NCI-H1417 treated with DMSO at 0.1 percent for 48 hours (cell line): ENCODE results near the gene DGLUCY.
"Not testable (repeated sequence)": the region's sequence is repeated elsewhere in the genome, so short reads cannot be mapped to it uniquely, and the experiment has no call there.

ENCODE experiments used
- DNase-seq: peaks from one replicate; lab custom pipeline; 2025; lab: John Stamatoyannopoulos, UW

The DGLUCY gene

DNA sequence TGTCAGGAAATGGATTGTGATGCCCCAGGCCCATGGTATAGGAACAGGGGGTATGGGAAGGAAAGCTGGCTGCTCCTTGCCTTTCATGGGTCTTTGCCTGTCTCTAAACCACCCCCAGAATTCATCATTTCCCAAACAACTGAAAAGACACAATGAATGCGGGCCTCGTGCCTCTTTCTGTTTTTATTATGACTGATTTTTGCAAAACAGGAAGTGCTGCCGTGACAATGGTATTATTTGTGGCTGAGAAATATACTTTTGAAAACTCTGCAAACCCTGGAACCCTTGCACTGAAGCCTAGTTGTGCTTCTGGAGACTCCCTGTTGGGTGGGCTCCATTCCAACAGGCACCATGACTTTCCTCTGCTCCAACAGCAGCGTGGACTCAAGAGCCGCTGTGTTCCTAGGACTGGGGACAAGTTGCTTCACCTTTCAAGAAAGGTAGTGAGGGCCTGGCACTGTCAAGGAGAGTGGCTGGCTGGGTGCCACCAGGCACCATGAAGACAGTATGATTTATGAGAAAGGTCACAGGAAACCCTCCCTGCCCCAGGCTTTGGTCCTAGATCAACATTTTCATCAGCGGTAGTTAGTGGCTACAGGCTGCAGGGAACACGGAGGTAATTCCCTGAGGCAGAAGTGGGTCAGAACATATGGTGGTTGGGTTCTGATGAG, 4.8 kb upstream of the DGLUCY start:
- no peak for DNase-seq

DNA sequence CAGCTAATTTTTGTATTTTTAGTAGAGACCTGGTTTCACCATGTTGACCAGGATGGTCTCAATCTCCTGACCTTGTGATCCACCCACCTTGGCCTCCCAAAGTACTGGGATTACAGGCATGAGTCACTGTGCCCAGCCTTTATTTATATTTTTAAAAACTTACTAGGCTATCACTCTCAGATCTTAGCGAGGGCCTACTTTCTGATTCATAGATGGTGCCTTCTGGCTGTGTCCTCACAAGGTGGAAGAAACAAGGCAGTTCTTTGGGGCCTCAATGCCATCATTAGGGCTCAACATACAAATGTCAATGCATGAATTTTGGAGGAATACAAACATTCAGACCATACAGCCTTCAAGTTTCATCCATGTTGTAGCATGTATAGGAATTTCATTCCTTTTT, 2.4 kb upstream of the DGLUCY start:
- no peak for DNase-seq

DNA sequence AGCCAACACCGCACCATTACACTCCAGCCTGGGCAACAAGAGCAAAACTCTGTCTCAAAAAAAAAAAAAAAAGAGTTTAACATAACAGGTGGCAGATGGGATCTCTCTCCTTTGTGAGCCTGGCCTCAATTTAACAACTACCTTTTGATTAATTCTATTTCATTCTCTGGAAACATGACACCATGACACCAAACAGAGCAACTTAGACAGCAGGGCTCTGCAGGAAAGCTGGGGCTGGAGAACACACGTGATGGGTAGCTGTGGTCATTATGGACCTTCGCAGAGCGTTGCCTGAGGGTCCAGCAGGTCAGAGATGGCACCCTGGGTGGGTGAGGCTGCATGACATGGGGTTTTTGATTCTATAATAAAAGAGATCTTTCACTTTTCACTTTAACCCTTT, 1.7 kb upstream of the DGLUCY start:
- DNase-seq: no peak

DNA sequence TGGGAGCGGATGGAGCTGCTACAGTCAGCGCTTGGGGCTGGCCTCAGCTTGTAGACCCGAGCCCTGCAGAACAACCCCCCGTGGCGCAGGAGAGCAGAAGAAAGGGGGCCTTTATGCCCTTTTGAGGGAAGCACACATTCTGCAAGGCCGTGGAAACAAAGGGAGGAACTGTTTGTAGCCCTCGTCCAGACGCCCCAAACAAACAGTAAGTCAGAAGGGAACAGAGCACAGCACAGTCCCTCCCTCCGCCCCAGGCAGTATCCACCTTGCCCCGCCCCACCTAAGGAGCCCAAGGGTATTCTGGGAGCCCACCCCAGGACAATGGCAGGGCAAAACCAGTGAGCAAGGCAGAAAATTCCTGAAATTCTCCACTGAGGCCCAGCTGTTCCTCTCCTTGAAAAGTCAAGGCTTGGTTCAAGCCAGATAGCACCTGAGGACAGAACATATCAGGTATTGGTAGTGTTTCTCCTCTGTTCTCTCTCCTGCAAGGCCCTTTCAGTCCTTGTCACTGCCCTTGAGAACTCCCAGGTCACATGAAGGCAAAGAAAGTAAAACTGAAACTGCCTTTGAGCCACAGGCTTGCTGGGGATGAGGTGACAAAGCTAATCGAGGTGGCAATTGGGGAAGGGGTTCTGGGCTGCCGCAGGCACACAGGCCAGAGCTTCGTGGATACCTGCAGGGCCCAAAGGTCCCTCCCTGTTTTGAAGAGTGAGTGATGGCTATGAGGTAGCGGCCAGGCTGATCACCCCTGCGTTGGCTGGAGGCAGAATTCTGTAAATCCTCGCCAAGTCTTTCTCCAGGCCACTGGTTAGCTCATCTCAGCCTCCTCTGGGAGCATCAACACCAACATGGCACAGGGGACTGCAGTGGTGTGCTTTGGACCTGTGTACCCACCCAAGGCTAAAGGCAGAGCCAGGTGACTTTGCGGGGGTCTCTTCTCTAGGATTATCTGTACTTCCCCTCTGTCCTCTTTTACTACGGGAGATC, 499 bp downstream of the DGLUCY start:
- no peak for DNase-seq

DNA sequence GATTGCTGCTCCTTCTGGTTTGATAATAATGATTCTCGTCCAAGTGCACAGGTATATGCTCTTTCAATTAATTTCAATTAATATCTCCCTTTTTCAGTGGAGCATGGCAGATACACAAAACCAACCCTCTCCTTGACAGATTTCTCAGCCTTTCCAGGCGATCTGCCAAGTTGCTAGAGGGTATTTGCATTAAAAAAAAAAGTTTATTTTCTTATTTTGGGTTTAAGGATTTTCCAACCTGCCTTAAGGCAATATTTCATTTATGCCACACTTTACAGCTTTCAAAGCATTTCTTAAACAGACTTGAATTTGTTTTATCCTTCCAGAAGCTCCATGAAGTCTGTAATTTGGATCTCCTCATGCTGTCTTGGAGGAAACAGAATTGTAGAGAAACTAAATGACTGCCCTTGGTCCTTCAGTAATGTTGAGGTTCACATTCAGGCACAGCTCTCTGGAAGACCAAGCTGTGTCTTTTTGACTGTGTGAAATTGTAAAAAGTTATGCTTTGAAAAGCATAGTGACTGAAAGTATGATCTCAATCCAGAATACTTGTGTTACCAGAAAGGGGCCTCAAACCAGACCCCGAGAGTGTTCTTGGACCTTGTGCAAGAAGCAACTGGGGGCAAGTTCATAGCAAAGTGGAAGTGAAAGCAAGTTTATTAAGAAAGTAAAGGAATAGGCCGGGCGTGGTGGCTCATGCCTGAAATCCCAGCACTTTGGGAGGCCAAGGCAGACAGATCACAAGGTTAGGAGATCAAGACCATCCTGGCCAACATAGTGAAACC, 2.3 kb downstream of the DGLUCY start:
- no peak for DNase-seq

DNA sequence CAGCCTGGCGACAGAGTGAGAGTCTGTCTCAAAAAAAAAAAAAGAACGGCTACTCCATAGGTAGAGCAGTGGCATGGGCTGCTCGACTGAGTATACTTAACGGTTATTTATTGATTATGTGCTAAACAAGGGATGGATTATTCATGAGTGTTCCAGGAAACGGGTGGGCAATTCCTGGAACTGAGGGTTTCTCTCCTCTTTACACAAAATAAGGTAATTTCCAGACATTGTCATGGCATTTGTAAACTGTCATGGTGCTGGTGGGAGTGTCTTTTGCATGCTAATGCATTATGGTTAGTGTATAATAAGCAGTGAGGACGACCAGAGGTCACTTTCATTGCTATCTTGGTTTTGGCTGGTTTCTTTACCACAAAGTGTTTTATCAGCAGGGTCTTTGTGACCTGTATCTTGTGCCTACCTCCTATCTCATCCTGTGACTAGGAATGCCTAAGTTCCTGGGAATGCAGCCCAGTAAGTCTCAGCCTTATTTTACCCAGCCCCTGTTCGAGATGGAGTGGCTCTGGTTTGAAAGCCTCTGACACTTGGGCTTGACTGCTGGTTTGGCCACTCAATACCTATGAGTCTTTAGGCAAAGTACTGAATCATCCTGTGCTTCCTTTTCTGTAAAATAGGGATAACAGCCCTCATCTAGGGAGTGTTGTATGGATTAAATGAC, 3.2 kb downstream of the DGLUCY start:
- DNase-seq: no peak

DNA sequence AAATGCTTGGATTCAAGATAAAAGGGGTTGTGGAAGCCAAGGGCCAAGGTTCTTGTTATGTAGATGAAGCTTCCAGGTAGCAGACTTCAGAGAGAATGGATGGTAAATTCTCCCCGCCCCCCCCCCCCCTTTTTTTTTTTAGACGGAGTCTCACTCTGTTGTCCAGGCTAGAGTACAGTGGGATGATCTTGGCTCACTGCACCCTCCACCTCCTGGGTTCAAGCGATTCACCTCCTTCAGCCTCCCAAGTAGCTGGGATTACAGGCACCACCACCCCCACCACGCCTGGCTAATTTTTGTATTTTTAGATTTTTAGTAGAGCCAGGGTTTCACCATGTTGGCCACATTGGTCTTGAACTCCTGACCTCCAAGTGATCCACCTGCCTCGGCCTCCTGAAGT, 4.1 kb downstream of the DGLUCY start:
- no peak for DNase-seq

DNA sequence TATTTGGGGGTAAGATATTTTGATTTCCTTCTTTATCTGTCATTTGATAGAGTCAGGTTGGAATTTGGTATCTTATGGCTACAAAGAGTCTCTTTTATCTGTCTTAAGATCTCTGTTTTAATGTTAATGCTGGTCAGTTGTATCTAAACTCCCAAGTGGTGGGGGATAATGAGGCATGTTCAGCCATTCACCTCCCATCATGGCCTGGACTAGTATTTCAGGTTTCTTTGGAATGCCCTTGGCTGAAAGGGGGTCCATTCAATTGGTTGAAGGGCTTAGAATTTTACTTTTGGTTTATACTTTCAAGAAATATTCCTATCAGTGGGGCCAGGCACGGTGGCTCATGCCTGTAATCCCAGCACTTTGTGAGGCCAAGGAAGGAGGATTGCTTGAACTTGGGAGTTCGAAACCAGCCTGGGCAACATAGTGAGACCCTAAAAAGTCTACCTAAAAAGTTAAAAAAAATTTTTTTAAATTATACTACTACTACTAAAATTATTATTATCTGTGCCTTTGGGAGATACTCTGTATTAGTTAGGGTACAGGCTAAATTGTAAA, 4.7 kb downstream of the DGLUCY start:
- no peak for DNase-seq

DNA sequence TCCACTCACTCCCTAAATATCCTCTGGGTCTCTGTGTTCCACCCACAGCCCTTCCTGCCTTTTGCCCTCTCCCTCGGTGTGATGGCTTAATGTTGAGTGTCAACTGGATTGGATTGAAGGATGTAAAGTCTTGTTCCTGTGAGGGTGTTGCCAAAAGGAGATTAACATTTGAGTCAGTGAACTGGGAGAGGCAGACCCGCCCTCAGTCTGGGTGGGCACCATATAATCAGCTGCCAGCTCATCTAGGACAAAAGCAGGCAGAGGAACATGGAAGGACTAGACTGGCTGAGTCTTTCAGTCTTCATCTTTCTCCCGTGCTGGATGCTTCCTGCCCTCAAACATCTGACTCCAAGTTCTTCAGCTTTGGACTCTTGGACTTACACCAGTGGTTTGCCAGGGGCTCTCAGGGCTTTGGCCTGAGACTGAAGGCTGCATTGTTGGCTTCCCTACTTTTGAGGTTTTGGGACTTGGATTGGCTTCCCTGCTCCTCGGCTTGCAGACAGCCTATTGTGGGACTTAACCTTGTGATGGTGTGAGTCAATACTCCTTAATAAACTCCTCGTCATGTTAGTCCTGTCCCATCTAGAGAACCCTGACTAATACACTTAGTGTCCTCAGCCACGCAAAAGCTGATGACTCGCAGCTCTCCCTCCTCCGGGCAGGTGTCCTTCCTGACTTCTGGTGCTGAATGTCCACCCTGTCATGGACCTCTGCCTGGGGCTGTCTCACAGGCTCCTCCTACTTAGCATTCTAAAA, 5.9 kb downstream of the DGLUCY start:
- no peak for DNase-seq

DNA sequence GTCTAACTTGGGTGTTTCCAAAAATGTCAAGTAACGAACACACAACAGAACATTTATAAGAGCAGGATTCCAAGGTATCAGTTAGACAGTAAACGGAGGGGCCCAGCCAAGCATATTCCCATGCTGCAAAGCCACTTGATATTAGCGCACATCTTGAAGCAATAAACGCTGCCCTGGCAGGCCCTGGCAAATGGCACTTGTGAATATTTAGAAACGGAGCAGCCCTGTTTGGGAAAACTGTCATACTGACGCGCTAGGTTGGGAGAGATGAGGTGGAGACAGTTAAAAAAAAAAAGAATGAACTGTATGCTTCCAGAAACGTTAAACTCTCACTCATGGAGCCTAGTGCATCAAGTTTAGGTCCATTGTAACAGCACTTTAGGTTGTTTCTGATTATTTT, 9.3 kb downstream of the DGLUCY start:
- no peak for DNase-seq

DNA sequence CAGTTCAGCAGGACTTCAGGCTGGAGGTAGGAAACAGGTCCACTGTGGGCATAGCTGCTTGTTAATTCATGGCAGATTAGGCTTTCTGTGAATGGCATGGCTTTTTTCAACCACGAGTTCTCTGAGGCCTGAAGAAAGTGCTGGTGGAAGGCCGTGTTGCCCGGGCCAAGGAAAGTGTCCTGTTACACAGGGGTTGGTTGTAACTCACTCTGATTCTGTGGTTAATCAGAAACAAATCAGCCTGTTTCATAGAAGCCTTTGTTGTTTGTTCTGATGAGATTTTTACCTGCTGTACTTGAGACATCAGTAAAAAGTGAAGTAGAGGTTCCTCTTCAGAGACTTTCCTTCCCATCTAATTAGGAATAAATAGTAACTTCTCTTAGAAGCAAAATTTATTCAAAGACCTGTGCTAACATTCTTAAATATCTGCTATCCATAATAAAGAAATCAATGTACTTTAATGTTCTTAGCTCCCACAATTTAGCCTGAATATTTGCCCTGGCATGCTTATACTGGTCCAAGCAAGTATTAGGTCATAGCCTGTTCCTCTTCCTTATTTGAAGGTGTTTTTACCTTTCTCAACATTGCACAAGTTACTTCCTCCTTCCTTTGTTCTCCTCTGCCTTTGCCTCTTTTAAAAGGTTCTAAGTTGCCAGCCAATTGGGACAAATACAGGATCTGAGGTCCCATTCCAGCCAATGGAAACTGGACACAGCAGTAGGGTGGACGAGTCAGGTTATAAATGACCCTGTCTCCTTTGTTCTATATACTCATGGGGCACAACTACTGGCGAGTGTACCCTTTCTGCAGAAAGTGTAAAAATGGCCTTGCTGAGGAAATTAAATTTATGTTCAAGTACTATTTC, 10.8 kb downstream of the DGLUCY start:
- DNase-seq: not testable (repeated sequence)

DNA sequence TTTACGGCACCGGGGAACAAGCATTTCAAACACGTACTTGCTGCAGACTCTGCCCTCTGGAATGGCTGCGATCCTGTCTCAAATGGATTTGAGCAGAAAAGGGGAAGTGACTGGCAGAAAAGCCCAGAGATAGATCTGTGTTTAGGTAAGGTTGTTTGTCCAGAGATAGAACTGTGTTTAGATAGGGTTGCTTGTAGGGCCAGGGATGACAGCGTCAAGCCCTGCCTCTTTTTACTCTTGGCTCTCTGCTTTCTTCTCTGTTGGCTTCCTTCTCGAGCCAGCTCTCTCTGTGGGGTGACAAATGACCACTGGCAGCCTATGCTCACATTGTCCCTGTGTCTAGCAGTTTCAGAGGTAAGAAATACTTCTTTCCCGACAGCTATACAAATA, 11.4 kb downstream of the DGLUCY start:
- no peak for DNase-seq

DNA sequence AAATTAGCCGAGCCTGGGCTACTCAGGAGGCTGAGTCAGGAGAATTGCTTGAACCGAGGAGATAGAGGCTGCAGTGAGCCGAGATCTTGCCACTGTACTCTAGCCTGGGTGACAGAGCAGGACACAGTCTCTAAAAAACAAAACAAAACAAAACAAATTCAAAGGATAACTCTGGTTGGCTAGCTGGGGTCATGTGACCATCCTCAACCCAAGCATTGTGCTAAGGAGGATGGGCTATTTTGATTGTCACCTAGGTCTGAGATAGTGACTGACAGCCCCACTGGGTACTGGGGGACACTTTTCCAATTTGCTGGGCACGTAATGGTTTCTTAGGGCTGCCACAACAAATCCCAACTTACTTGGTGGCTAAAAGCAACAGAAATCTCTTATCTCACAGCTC, 11.9 kb downstream of the DGLUCY start:
- no peak for DNase-seq

DNA sequence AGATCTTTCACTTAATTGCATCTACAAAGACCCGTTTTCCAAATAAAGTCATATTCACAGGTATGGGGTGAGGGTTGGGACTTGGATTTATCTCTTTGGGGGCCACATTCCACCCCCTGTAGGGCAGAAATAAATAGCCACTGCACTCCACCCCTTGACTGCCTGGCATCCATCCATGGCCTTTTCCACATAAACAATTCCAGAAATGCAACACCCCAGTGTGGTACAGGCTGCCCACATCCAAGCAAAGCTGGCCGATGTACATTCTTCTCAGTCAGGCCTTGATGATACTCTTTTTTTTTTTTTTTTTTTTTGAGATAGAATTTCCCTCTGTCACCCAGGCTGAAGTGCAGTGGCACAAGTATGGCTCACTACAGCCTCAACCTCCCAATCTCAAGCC, 12.9 kb downstream of the DGLUCY start:
- no peak for DNase-seq

DNA sequence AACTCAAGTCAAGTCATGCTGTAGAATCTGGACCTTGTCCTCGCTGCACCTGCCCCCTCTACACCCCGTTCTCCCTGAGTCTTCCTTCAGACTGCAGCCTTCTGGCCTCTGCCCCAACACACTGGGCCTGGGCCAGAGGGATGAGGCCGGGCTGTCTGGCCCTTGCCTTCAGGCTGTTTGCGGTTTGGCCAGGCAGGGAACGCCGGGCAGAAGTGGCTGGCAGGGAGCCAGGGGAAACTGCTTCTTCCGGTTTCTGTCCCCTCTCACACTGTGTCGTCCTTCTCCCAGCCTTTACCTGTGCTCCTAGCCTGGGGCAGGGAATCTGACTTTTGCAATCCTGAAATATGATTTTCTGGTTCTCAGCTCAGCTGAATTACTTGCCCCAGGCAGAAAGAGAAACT, 13.5 kb downstream of the DGLUCY start:
- no peak for DNase-seq

DNA sequence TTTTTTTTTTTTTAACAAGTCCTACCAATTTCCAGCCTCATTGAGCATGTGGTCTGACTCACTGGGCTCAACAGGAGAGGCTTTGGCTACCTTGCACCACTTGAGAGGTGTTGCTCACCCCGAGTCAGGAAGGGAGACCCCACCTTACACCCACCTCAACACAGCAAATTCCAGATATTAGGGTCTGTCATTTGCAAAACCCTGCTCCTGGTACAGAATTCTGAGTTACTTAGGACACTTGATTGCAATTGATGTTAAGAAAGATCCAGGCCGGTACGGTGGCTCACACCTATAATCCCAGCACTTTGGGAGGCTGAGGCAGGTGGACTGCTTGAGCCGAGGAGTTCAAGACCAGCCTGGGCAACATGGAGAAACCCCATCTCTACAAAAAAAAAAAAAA, 14.1 kb downstream of the DGLUCY start:
- DNase-seq: no peak

DNA sequence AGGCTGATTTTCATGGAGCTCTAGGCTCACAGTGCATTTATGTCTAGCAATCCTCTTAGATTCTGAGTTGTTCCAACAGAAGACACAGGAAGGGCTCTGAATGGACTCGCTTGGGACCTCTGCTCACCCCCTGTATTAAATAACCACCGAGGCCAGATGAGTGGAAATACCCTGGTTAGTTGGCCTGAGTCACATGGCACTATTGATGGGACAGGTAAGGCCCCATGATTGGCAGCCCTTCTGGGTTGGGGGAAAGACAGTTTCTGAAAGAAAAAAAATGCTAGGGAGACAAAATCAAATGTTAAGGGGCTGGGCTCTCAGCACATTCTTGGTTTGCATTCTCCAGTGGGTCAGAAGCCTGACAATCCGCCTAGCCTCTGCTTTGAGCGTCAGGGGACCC, 14.8 kb downstream of the DGLUCY start:
- DNase-seq: no peak

DNA sequence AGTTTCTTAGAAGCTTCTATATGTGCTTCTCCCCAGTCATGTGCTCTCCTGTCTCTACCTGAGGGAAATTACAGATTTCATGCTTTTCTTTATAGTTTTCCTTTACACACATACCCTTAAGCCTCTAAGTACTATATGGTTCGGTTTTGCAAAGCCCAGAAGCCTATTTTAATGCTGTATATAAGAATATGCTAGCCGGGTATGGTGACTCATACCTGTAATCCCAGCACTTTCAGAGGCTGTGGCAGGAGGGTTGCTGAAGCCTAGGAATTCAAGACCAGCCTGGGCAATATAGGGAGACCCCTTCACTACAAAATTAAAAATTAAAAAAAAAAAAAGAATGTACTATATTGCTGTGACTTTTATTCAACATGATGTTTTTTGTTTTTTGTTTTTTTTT, 15.4 kb downstream of the DGLUCY start:
- DNase-seq: no peak

DNA sequence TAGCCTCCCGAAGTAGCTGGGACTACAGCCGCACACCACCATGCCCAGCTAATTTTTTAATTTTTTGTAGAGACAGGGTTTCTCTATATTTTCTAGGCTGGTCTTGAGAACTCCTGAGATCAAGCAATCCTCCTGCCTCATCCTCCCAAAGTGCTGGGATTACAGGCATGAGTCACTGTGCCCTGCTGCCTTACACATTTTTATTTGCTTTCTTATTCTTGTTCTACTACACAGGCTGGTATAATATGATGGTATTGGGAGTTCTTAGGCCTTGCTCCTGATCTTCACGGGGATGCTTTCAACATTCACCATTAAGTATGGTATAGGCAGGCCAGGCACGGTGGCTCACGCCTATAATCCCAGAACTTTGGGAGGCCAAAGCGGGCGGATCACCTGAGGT, 21.2 kb downstream of the DGLUCY start:
- DNase-seq: no peak
